G401 (cell line): ENCODE results near the gene CPSF6. TPM values are rescaled to one million over a fixed set of nuclear protein-coding genes. Genes with fewer than 3 reads are reported as not detected.
"Not testable (repeated sequence)": the region's sequence is repeated elsewhere in the genome, so short reads cannot be mapped to it uniquely, and the experiment has no call there.

Source experiments
- DNase-seq: peaks from one replicate; pipeline ENCODE4 v3.0.0-alpha.2; 2015; ENCODE audit warnings: low spot score
- in situ Hi-C: cut with HindIII; loops from 2 replicates; pipeline ENCODE4 v1.10.0; 2016; ENCODE audit warnings: low sequenced_read_pairs, mixed read lengths
- total RNA-seq: library from RNA; depleted of rRNA; stranded (reverse); fragments of >200 nt; shearing (Covaris generic); gene quantifications from 2 replicates; pipeline ENCODE4 v1.2.3, GENCODE V29; 2014; rRNA removed

The CPSF6 gene
- total RNA-seq, 1 experiment from 2014 or later, result 94.0 TPM

GRCh38 chr12:69309461-69309860 lies 70.1 kb downstream of the CPSF6 start:
- in situ Hi-C loops, result no loop called here
- no peak for DNase-seq

DNA sequence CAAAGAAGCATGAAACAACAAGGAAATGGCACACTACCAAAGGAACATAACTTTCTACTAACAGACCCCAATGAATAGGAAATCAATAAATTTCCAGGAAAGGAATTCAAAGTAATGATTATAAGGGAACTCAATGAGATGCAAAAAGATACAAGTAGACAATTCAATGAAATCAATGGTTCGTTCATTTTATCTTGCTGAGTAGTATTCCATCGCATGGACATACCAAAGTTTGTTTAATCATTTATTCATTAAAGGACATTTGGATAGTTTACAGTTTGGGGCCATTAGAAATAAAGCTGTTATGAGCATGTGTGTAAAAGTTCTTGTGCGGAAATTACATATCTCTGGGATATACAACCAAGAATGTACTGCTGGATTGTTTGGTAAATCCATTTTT lies 73.8 kb downstream of the CPSF6 start:
- no peak for DNase-seq
- in situ Hi-C loops, result no loop called here

DNA sequence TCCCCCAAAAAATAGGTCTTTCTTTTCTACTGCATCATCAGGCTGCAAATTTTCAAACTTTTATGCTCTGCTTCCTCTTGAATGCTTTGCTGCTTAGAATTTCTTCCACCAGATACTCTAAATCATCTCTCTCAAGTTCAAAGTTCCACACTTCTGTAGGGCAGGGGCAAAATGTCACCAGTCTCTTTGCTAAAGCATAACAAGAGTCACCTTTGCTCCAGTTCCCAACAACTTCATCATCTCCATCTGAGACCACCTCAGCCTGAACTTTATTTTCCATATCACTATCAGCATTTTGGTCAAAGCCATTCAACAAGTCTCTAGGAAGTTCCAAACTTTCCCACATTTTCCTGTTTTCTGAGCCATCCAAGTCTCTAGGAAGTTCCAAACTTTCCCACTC lies 77.4 kb downstream of the CPSF6 start:
- in situ Hi-C loops, DNase-seq: not testable (repeated sequence)

- in situ Hi-C loops, DNase-seq: not testable (repeated sequence)
Observed at GRCh38 chr12:69317233-69317632, 77.9 kb downstream of the CPSF6 start.

DNA sequence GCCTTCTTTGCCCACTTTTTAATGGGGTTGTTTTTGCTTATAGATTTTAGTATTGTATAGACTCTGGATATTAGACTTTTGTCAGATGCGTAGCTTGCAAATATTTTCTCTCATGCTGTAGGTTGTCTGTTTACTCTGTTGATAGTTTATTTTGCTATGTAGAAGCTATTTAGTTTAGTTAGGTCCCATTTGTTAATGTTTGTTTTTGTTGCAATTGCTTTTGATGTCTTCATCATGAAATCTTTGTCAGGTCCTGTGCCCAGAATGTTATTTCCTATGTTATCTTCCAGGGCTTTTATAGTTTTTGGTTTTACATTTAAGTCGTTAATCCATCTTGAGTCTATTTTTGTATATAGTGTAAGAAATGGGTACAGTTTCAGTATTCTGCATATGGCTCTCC lies 78.9 kb downstream of the CPSF6 start:
- DNase-seq, result no peak
- in situ Hi-C loops, result no loop called here

DNA sequence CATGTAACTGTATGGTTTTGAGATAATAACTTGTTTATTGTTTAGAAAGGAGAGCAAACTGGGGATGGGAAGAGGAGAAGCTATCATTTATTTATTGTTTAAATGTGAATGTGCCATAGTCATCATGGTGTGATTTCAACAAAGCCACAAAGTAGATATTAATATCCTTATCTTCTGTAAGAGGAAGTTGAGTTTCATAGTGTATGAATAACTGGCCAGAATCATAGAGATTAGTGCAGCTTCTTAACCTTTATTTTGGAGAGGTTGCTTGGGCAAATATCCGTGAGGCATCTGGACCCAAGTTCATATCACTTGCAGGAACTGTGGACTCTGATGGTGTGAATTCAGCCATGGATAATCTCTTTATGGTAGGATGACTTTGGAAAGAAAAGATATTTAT lies 82.0 kb downstream of the CPSF6 start:
- no peak for DNase-seq
- in situ Hi-C loops, result no loop called here

Other genes starting within 250 kb of the CPSF6 start
- gene LYZ, start 108.8 kb downstream of the CPSF6 start, total RNA-seq, result not detected in 2 replicates
- gene YEATS4, start 120.2 kb downstream of the CPSF6 start, total RNA-seq, result 37.8 and 60.3 TPM in 2 replicates
- gene FRS2, start 230.8 kb downstream of the CPSF6 start, total RNA-seq, result 14.2 and 20.6 TPM in 2 replicates